Omental fat pad (tissue), 4 donors: ENCODE data around the gene PIANP. TPM values are rescaled to one million over a fixed set of nuclear protein-coding genes. Genes with fewer than 3 reads are reported as not detected.
"Not testable (repeated sequence)": the region's sequence is repeated elsewhere in the genome, so short reads cannot be mapped to it uniquely, and the experiment has no call there.

Experiments
- ATAC-seq: fragments of 150-250 bp; one replicate; pipeline ENCODE4 v1.9.1; 2016; ENCODE audit warnings: mild to moderate bottlenecking, moderate library complexity; ENCODE audit not compliant: low FRiP score
- DNase-seq: peaks from one replicate; pipeline ENCODE4 v3.0.0-alpha.2; 2019; ENCODE audit warnings: low spot score
- total RNA-seq, 4 donors: library from RNA; depleted of rRNA; stranded (reverse); fragments of >200 nt; gene quantifications; one replicate each; pipeline ENCODE4 v1.1.0, GENCODE V29; 2016
- TF ChIP-seq, protein P1 (sequence below), 3 donors: fragments of 450-650 bp; IDR thresholded peaks; one replicate each; pipeline ENCODE4 v1.5.1; 2016 to 2017; ENCODE audit warnings: antibody characterized with exemption in 3 of 3, mild to moderate bottlenecking in 3 of 3, moderate library complexity in 2 of 3

The PIANP gene
- total RNA-seq, 4 donors from 2014 or later = not detected

DNA sequence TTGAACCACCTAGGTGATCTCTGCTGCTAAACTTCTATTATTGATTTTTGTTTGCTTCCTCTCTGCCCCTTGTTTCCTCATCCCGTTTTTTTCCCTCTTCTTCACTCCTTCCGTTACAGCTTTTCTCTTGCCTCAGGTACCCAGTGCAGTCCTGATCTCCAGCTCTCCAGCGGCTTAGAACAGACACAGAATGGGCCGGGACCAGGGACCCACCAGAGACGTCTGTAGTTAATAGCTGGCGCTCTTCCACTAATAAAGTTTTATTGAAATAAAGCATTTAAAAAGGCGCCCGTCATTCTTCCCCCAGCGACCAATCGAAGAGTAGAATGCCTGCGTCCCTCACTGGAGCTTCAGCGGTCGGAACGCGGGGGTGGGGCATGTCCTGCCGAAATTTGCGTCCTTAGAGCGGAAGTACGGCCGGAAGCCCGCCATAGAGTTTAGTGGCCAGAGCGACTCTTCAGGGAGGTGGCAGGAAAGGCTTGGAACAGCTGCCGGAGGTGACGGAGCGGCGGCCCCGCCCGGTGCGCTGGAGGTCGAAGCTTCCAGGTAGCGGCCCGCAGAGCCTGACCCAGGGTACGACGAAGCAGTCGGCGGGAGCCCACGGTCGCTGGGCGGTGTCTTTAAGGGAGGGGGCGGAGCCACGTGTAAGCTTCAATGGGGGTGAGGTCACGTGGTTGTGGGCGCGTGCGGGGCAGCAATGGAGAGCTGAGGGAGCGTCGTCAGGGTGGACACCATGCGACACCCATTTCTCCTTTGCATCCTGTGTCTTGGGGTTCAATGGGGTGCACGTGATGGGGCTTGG is 23.2 kb upstream of the PIANP start, which contains the start of gene COPS7A:
Gene COPS7A (plus strand): TSS at position 440 of the 802 bp plus-strand sequence. CDS start 611 bp downstream, outside the sequence.
- TF ChIP-seq, protein P1, sequence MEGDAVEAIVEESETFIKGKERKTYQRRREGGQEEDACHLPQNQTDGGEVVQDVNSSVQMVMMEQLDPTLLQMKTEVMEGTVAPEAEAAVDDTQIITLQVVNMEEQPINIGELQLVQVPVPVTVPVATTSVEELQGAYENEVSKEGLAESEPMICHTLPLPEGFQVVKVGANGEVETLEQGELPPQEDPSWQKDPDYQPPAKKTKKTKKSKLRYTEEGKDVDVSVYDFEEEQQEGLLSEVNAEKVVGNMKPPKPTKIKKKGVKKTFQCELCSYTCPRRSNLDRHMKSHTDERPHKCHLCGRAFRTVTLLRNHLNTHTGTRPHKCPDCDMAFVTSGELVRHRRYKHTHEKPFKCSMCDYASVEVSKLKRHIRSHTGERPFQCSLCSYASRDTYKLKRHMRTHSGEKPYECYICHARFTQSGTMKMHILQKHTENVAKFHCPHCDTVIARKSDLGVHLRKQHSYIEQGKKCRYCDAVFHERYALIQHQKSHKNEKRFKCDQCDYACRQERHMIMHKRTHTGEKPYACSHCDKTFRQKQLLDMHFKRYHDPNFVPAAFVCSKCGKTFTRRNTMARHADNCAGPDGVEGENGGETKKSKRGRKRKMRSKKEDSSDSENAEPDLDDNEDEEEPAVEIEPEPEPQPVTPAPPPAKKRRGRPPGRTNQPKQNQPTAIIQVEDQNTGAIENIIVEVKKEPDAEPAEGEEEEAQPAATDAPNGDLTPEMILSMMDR (IDR thresholded peaks at IDR 0.05) = no peak
- peak; percentile 88 for DNase-seq
- ATAC-seq = peak; percentile 97

DNA sequence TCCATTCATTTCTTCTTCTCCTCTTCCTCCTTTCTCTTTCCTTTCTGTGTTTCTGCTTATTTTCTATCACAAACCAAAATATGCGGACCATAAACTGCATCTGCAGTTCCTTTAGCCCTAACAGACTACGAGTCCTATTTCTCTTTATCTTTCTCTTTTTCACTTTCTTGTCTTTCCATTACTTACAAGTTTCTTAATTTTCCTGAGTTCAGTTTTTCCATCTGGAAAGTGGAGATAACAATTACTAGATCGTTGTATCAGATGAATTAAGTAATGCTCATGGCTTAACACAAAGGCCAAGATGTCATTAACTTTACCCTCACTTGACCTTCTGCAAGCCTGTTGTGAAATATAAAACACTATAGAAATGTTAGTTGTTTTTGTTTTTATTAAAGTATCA is 22.2 kb upstream of the PIANP start:
- no peak for DNase-seq
- no peak for ATAC-seq
- TF ChIP-seq, protein P1 (IDR thresholded peaks at IDR 0.05) = no peak

DNA sequence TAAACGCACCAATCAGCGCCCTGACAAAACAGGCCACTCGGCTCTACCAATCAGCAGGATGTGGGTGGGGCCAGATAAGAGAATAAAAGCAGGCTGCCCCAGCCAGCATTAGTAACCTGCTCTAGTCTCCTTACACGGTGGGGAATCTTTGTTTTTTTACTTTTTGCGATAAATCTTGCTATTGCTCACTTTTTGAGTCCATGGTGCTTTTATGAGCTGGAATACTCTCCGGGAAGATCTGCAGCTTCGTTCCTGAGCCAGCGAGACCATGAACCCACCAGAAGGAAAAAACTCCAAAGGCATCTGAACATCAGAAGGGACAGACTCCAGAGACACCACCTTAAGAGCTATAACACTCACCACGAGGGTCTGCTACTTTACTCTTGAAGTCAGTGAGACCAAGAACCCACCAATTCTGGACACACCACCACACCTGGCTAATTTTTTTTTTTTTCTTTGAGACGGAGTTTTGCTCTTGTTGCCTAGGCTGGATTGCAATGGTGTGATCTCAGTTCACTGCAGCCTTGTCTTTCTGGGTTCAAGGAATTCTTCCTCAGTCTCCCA is 16.3 kb upstream of the PIANP start:
- ATAC-seq = no peak
- TF ChIP-seq, protein P1 (IDR thresholded peaks at IDR 0.05) = no peak
- DNase-seq = no peak

DNA sequence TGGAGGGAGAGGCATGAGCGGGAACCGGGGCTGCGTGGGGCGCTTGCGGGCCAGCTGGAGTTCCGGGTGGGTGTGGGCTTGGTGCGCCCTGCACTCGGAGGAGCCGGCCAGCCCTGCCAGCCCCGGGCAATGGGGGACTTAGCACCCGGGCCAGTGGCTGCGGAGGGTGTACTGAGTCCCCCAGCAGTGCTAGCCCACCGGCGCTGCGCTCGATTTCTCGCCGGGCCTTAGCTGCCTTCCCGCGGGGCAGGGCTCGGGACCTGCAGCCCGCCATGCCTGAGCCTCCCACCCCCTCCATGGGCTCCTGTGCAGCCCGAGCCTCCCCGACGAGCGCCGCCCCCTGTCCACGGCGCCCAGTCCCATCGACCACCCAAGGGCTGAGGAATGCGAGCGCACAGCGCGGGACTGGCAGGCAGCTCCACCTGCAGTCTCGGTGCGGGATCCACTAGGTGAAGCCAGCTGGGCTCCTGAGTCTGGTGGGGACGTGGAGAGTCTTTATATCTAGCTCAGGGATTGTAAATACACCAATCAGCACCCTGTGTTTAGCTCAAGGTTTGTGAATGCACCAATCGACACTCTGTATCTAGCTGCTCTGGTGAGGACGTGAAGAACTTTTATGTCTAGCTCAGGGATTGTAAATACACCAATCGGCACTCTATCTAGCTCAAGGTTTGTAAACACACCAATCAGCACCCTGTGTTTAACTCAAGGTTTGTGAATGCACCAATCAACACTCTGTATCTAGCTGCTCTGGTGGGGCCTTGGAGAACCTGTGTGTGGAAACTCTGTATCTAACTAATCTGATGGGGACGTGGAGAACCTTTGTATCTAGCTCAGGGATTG is 15.6 kb upstream of the PIANP start:
- not testable (repeated sequence) for ATAC-seq, DNase-seq

DNA sequence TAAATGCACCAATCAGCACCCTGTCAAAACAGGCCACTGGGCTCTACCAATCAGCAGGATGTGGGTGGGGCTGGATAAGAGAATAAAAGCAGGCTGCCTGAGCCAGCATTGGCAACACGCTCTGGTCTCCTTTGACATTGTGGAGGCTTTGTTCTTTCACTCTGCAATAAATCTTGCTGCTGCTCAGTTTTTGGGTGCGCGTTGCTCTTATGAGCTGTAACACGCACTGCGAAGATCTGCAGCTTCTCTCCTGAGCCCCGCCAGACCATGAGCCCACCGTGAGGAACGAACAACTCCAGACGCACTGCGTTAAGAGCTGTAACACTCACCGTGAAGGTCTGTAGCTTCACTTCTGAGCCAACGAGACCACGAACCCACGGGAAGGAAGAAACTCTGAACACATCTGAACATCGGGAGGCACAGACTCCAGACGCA is 8.4 kb upstream of the PIANP start:
- ATAC-seq = no peak
- TF ChIP-seq, protein P1 (IDR thresholded peaks at IDR 0.05) = no peak
- DNase-seq = no peak

DNA sequence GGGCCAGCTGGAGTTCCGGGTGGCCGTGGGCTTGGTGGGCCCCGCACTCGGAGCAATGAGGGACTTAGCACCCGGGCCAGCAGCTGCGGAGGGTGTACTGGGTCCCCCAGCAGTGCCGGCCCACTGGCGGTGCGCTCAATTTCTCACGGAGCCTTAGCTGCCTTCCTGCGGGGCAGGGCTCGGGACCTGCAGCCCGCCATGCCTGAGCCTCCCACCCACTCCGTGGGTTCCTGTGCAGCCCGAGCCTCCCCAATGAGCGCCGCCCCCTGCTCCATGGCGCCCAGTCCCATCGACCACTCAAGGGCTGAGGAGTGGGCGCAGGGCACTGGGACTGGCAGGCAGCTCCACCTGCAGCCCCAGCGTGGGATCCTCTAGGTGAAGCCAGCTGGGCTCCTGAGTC is 7.7 kb upstream of the PIANP start:
- DNase-seq, ATAC-seq: not testable (repeated sequence)

DNA sequence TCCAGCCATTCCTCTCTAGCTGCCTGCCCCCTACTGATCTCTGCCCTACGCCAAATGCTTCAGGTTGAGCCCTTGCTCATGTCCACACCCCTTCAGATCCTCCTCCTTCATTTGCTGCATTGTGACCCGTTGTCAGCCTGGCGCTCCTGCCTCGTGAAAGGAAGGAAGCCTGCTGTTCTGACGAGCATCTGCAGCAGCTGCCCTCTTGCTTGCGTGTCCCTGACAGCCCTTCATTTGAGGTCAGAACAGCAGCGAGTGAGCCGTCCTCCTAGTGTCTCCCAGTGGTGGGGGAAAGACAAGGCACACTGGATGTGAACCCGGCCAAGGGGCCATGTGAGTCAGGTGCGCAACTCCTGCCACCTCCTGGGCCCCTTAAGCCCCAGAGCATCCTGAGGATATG is 3.0 kb upstream of the PIANP start:
- DNase-seq (no peak), ATAC-seq (no peak)
- TF ChIP-seq, protein P1 (IDR thresholded peaks at IDR 0.05) = no peak
